Erythroblast (primary cell): ENCODE results near the gene NDUFB2.
"Not testable (repeated sequence)": the region's sequence is repeated elsewhere in the genome, so short reads cannot be mapped to it uniquely, and the experiment has no call there.

Experiments
- GATA1 ChIP-seq: IDR thresholded peaks from 2 replicates; pipeline ENCODE4 v1.6.1; 2011; ENCODE audit warnings: low read depth, mild to moderate bottlenecking, control low read depth, low read length, moderate library complexity
- POLR2A ChIP-seq: IDR thresholded peaks from 2 replicates; pipeline ENCODE4 v1.6.1; 2011; ENCODE audit warnings: mild to moderate bottlenecking, low read length

- TF ChIP-seq POLR2A, GATA1: not testable (repeated sequence)
Measured at GRCh38 chr7:140662938-140663337, 33.6 kb upstream of the NDUFB2 start.
